CD4-positive, alpha-beta T cell treated with Interleukin-1 beta for 1 hour (primary cell): ENCODE data around the gene DNAJC22.
"Not testable (repeated sequence)": the region's sequence is repeated elsewhere in the genome, so short reads cannot be mapped to it uniquely, and the experiment has no call there.

Source experiments
- DNase-seq, 2 donors: peaks; one replicate each; pipeline ENCODE4 v3.0.0-alpha.2; 2020 to 2022

The DNAJC22 gene

GRCh38 chr12:49375406-49375805 lies 28.7 kb downstream of the DNAJC22 start:
- no peak for DNase-seq

DNA sequence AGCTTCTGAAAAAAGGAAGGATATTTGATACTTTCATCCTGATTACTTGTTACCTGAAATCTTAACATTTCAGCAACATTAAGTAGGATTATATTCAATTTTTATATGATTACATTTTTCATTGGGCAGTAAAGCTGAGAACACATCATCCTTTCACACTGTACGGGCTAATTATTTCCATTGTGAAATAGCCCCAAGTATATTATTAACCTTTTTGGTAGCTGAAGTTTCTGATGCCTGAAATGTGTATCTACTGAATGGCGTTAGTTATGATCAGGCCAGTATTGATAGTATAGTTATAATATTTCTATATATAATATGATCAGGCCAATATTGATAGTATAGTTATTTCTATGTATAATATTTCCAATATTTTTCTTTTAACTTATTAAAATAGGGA lies 30.7 kb downstream of the DNAJC22 start:
- DNase-seq = no peak

GRCh38 chr12:49380184-49380583 lies 33.5 kb downstream of the DNAJC22 start:
- not testable (repeated sequence) for DNase-seq

DNA sequence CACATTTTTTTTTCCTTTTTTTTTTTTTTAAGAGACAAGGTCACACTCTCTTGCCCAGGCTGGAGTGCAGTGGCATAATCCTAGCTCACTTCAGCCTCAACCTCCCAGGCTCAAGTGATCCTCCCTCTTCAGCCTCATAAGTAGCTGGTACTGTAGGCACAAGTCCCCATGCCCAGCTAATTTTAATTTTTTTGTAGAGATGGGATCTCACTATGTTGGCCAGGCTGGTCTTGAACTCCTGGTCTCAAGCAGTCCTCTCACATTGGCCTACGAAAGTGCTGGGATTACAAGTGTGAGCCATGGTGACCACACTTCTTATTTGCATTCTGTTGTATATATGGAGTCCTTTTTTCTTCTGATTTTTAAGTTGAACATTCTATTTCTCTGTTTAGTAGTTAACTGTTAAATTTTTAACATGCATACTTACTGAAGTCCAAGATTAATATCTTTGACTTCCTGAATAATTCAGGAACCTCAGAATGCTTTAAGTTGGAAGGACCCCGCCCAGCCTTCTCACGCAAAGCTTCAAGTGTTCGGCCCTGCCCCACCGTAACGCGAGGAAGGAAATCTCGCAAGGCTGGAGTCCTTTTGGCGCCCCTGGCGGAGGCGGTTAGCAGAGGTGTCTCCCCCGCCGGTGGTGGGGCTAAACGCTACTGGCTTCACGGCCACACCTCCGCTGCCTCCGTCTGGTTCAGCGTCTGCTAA lies 42.1 kb downstream of the DNAJC22 start:
- DNase-seq = peak; percentile 62 to 68

DNA sequence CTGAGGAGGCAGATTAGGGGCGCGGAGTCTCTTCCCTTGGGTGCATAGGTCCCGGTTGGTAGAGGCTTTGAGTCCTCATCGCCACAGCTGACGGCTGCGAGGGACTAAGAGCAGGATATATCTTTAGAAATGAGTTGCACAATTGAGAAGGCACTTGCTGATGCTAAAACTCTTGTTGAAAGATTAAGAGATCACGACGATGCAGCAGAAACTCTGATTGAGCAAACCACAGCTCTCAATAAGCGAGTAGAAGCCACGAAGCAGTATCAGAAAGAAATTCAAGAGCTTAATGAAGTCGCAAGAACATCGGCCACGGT lies 42.7 kb downstream of the DNAJC22 start:
- no peak for DNase-seq

DNA sequence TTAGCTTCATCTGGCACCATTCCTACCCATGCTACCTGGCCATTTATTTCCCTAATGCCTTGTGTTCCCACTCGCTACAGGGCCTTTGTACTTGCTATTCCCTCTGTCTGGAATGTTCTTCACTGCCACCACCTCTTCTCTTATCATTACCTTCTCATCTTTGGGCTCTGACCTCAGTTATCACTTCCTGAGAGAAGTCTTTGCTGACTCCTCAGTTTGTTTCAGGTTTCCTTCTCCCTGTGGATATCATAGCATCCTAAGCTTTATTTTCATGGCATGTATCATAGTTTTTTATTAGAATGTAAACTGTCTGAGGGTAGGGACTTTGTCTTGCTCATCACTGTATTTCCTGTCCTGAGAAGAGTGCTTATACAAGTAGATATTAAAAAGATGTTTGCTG lies 50.3 kb downstream of the DNAJC22 start:
- DNase-seq = no peak

- DNase-seq = no peak
Measured at GRCh38 chr12:49400304-49400703, 53.6 kb downstream of the DNAJC22 start.
